Posterior vena cava (tissue), 2 donors: ENCODE results near the gene PWP2. TPM values are rescaled to one million over a fixed set of nuclear protein-coding genes. Genes with fewer than 3 reads are reported as not detected.
A peak's percentile ranks its signal among the peaks of the same experiment; 100 is the strongest.
"Not testable (repeated sequence)": the region's sequence is repeated elsewhere in the genome, so short reads cannot be mapped to it uniquely, and the experiment has no call there.

Experiments
- DNase-seq: peaks from one replicate; pipeline ENCODE4 v3.0.0-alpha.2; 2020; ENCODE audit warnings: low spot score
- intact Hi-C, 2 donors: fragments of 100-400 bp; cut with DNase I; formaldehyde crosslinking; loops; one replicate each; pipeline versions ENCODE4 v1.14.1 to v1.14.2; 2022 to 2023
- total RNA-seq, 2 donors: library from RNA; stranded (reverse); fragmentation: NEBNext Ultra II Directional; extraction: Animal tissue kit (Norgen Biotek cat#: 25700); gene quantifications; one replicate each; pipeline ENCODE4 v1.2.1, GENCODE V29; 2021
- donor health status: DM: yes; HTN: yes; CAD: no.
- donor health status: DM: yes; HTN: yes; CAD: no.

The PWP2 gene
- total RNA-seq, 2 donors from 2014 or later, result 4.5 to 5.4 TPM

DNA sequence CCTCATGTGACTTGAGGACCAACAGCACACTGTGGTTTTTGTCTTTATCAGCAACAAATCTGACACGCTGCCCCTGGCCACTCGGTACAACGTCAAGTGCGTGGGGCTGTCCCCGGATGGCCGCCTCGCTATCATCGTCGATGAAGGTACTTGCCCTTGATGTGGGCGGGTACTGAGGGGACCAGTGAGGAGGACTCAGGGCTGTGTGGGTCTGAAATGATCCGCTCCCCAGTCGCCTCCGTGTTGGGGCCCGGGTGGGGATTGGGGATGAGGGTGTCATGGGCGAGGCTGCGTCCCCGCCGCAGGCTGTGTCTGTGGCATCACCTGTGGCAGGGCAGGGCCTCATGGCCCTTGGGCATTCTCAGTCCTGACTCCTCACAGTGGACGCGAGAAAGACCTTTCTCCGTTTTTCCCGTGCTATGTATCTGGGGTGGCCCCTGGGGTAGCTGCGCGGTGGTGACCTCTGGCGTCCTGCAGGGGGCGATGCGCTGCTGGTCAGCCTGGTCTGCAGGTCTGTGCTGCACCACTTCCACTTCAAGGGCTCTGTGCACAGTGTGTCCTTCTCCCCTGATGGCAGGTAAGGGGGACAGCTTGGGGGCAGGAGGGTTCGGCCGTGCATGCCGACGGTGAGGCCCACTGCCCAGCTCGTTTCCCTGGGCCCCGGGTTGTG is 6.6 kb downstream of the PWP2 start:
- intact Hi-C loops, DNase-seq: not testable (repeated sequence)

DNA sequence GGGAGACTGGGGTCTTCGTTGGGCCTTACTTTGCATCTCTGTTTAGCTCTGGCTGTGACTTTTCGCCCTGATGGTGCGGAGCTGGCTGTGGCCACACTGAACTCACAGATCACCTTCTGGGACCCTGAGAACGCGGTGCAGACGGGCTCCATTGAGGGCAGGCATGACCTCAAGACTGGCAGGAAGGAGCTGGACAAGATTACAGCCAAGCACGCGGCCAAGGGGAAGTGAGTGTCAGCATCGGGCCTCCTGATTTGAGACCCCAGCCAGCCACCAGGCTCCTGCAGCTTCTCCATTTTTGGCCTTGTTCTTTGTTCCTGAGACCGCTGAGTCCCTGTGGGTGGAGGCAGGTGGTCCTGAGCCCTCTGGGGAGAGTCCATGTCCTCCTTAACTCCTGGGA is 14.9 kb downstream of the PWP2 start:
- DNase-seq, intact Hi-C loops: not testable (repeated sequence)

DNA sequence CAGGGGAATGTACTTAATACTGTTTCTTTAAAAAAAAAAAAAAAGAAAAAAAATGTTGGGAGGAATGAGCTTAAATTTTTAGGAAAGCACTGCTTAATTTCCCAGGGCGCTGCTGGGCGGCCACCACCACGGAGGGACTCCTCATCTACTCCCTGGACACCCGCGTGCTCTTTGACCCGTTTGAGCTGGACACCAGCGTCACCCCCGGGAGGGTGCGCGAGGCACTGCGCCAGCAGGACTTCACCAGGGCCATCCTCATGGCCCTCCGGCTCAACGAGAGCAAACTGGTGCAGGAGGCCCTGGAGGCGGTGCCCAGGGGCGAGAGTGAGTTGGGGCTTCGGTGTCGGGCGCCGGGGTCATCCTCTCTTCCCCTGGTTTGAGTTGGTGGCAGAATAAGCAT is 20.6 kb downstream of the PWP2 start:
- intact Hi-C loops, DNase-seq: not testable (repeated sequence)

DNA sequence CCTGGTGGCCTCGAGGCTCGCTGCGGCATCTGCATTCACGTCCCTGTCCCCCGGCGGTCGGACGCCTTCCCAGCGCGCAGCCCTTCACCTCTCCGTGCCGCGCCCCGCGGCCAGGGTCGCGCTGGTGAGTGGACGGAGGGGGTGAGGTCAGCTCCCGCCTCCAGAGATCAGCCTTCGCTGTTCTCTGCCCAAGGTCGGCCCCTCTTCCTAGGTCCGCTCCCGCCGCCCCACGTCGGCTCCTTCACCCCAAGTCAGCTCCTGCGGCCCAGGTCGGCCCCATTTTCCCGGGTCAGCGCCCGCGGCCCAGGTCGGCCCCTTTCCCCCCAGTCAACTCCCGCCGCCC is 26.5 kb downstream of the PWP2 start:
- intact Hi-C loops, DNase-seq: not testable (repeated sequence)

DNA sequence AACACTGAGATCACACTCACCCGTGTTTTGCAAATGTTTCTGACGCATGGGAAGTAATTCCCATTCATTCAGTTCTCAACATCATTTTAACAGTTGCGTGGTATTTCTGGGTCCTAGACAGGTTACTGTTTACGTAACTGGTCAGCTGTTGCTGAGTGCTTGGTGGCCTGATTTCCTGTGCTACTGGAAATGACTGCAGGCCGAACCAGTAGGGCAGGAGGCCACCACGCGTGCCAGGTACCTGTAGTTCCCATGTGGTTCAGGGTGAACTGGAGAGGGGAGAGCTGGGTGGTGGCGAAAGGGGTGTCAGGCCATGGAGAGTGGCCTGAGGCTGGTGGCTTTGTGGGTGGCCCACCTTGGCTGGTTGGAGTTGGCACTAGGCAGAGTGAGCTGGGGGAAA is 27.5 kb downstream of the PWP2 start:
- DNase-seq, result not testable (repeated sequence)

DNA sequence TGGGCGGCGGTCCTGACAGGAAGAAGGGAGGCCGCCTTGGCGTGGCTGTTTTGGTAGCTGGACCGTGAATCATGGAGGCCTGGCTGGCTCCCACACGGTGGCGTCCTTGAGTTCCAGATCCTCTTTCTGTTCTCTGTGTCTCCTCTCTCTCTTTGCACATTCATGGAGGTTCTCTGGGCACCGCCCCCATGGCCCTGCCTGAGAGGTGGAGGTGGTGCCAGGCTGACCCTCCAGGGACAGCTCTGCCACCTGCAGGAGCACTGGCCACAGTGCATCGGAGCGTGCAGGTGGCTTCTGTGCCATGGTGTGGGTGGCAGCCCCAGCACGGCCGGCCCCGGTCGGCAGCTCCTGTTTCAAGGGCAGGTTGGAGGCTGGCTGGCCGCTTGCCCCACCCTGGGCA is 30.8 kb downstream of the PWP2 start:
- intact Hi-C loops, DNase-seq: not testable (repeated sequence)

More for the DNA sequence above, 27.5 kb downstream of the PWP2 start:
- intact Hi-C loops, result not testable (repeated sequence)

DNA sequence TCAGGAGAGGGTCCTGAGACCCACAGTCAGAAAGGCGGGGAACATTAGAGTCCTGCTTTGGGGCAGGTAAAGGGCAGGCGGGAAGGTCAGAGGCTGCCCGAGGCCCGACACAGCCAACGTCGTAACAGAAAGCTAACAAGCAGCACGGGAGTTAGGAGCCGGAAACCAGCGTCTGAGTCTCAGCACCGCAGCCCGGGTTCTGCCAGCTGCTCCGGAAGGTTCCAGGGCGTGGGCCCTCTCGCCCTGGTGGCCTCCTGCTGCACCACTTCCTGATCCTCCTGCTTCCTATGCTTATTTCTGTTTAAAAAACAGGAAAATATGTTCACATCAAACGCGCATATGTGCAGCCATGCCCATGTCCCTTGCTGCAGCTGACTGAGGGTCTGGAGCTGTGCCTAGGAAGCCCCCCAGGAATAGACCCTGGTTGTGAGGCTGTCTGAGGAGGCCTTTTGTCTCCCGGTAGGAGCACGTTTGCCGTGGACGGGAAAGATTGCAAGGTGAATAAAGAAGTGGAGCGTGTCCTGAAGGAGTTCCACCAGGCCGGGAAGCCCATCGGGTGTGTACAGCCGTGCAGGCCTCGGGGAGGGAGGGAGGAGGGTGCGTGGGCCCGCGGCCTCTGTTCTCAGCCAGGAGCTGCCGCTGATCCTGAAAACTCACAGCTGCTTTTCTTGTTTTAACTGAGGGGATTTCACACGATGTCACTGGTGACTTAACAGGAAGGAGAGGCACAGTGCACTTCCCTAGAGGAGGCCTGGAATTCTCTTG is 32.8 kb downstream of the PWP2 start:
- DNase-seq, intact Hi-C loops: not testable (repeated sequence)

DNA sequence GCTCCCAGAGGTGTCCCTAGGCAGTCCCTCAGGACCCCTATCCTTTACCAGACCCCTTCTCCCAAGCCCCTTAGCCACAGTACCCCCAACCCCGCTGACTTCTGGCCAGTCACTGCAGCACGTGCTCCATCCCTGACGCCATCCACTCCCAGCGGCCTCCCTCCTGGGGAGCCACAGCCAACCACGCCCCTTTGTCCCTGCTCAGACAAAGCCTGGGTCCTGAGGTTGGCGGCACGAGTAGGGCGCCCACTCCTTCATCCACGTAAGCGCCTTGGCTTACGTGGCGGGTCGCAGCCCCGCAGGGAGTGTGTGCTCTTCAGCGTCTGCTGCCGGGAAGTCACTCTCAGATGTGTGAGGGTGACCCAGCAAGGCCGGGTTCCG is 33.3 kb downstream of the PWP2 start:
- intact Hi-C loops, DNase-seq: not testable (repeated sequence)

DNA sequence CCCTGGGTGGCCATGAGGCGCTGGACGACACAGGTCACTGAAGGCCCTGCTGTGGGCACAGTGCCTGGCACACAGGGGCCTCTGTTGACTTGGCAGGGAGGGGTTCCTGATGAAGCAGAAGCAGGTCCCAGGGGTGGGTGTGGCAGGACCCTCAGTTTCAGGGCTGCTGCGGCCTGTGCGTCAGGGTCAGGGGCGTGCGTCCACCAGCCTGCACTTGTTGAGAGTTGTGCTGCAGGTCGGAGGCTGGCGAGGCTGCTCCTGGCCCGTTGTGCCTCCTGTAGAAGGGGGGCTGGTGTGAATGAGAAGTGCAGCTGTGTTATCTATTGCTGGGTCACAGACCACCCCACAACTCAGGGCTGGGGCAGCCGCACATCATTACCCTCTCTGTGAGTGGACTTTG is 35.3 kb downstream of the PWP2 start:
- intact Hi-C loops, DNase-seq: not testable (repeated sequence)

DNA sequence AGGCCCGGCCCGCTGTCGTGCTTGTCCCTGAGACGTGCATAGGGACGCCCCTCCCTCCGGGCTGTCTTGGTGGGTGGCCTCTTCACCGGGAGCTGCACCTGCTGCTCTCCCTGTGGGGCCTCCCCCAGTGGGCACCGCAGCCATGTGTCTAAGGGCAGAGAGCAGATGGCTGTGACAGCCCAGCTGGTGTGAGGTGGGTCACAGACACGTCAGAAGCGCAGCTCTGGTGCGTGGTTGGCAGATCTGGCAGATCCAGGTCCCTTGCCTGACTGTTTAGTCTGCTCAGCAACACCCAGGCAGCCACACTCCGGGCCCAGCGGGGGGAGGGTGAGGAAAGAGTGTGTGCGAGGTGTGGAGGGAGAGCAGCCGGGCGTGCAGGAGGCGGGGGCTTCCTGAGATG is 36.2 kb downstream of the PWP2 start:
- intact Hi-C loops, DNase-seq: not testable (repeated sequence)

DNA sequence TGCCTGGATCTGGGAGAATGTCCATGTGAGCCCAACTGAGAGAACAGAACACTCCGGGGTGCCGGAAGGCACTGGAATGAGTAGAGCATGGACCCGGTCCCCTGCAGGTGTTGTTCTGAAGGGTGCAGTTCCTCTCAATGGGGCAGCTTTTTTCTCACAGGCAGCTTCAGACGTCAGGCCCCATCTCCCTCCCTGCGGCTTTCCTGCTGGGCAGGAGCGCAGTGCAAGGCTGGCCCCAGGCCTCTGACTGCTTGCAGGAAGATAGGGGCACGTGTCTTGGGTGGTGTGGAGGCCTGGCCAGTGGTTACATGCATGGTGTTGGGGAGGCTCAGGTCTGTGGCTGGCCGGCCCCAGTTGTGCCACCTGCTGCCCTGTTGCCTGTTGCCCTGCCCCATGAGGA is 36.8 kb downstream of the PWP2 start:
- DNase-seq, intact Hi-C loops: not testable (repeated sequence)

DNA sequence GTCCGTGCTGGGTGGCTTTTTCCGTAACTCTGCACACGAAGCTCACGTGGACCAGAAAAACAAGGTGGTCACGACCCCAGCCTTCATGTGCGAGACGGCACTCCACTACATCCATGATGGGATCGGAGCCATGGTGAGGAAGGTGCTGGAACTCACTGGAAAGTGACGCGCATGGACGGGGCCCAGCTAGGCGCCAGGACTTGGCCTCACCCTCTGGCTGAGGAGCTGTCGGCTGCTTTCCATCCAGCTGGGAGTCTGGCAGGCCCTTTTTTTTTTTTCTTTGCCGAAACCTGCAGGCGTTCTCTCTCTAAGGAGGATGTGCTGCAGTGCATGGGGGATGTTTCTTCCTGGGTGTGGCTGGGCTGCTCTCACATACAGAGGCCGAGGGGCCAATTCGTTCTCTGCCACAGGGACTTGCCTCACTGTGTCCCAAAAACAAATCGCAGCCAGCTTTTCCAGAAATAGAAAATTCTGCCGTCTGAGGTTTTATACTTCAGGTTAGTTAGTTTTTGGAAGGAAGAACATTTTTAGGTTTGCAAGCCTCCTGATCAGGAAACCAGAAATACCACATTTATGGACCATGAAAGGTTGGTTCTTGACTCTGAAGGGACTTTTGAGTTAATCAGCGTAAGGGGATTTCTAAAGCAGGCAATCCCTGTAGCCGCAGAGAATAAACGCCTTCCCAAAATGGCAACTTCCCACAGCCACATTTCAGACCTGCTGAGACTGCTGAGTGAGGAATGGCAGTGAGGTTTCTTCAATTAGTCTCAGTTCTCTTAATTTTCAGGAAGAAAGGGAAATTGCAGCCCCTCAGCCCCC is 37.8 kb downstream of the PWP2 start:
- intact Hi-C loops, DNase-seq: not testable (repeated sequence)

DNA sequence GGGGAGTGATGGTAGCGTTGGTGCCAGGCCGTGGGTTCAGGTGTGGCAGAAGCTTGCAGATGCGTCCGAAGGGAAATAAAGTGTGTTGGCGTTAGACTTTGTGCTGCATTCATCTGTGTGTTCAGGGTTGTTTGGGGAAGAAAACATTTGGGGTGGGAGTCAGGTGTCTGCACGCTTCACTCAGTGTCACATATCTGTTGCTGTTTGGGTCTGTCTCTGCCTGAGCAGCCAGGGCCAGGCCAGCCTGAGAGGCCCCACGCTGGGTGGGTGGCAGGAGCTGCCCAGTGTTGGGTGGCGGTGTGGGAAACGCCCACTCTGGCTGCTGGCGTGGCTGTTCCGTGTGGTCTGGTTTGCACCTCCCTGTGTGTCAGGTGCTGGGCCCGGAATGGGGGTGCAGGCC is 38.4 kb downstream of the PWP2 start:
- intact Hi-C loops, DNase-seq: not testable (repeated sequence)

DNA sequence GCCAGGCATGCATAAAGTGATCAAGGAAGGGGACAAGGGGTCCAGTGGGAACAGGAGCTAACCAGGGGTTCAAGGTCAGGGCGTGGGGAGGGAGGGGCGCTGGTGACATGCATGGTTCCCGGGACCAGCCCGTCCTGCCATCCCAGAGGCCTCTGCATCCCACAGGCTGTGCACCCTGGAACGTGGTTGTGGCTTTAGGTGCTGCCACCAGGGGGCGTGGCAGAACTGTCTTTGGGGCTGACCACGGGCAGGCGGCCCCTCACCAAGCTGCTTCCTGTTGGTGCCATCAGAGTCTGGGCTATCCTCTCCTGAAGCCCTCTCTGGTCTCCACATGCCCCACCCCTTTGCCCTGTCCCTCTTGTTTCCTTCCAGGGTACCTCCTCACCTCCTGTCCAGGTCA is 39.9 kb downstream of the PWP2 start:
- intact Hi-C loops, DNase-seq: not testable (repeated sequence)

DNA sequence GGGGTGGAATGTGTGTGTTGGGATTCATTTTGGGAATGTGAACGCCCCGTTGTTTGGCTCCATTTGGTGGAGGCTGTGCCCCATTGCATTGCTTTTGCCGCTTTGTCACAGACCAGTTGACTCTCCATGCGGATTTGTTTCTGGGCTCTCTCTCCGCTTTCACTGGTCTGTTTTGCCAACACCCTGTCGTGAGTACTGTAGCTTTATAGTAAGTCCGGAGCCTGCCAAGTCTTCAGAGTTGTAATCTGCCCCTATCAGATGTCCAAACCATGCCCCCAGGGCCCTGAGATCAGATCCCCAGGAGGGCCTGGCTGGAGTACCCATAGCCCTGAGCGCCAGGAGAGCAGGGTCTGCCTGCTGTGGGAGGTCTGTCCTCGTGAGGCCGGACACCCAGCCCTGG is 43.1 kb downstream of the PWP2 start:
- intact Hi-C loops, result not testable (repeated sequence)

DNA sequence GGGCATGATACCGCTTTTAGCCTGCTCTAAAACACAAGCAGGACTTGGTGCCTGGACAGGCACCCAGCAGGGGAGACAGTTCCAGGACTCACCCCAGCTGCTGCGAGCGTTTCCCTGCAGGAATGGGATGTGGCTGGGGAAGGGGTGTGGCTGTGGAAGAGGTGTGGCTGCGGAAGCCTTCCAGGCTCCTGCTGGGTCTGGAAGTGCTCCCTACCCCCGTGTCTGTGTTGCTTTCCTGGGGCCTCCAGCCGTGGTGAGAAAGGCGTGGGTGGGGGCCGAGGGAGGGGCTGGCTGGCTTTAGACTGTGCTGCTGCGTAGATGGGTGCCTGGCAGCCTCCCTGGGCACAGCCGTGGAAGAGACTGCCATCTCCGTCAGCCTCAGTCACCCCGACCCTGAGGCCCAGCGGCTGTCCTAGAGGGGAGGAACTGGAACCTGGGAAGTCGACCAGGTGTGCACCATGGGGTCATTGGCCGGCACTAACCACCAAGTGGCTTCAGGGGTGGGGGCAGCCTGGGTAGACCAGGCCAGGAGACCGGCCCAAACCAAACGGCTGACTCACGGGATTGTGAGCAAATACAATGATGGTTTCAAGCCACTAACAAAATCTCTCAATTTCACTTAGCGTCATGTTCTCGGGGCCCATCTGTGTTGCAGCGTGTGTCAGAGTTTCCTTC is 46.2 kb downstream of the PWP2 start:
- intact Hi-C loops, DNase-seq: not testable (repeated sequence)

More for the DNA sequence above, 43.1 kb downstream of the PWP2 start:
- DNase-seq, result not testable (repeated sequence)

DNA sequence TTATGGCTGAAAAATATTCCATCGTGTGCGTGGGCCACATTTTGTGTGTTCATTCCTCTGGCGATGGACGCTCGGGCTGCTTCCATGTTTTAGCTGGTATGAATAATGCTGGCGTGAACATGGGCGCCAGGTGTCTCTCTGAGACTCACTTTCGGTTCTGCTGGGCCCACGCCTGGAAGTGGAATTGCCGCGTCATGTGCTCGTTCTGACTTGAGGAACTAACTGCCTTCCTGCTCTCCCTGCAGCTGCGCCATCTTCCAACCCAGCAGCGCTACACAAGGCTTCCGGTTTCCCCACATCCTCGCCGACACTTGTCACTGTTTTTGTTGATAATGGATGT is 46.7 kb downstream of the PWP2 start:
- DNase-seq, result peak; percentile 32
- intact Hi-C loops, result not testable (repeated sequence)

DNA sequence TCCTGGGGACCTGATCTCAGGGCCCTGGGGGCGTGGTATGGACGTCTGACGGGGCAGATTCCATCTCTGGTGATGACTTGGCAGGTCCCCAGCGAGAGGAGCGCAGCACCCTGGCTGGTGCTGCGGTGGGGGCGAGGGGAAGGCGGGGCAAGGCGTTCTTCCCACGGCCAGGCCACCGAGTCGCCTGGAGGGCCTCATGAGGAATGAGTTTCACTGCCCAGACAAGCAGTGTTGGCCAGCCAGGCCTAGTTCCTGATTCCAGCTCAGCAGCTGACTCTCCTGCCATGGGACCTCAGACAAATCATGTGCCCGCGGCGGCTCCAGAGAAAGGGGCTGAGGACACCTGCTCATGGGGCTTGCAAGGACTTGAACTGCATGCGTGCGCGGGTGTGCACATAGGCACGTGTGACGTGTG is 47.6 kb downstream of the PWP2 start:
- DNase-seq, intact Hi-C loops: not testable (repeated sequence)

DNA sequence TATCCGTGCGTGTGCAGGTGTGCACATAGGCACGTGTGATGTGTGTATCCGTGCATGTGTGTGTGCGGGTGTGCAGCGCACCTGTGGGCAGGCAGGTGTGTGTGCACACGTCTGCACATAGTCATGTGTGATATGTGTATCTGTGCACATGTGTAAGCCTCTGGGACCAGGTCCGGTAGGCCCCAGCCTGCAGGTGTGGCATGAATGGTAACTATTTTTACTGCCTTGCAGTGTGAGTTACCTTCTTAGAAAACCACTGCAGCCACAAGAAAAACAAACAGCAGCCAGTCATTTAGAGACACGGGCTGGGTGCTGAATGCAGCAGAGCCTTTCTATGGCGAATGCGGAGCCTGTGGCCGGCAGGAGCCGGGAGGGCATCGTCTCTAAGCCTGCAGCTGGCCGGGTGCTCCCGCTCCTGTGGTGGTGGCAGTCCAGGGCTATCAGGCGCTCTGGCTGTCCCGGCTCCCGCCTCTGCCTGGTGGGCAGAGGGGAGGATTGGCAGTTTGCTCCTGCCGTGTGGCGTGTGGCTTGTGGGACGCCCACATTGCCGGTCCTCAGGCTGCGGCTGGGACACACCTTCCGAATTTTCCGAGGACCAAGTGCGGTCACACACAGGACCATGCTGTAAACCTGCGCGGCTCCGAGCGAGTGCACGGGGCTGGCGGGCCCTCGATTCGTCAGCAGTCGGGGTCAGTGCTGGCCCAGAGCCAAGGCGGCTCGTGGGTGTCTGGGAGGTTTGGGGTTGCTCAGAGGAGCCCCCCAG is 48.2 kb downstream of the PWP2 start:
- DNase-seq, intact Hi-C loops: not testable (repeated sequence)
